SK-N-SH (cell line): ENCODE data around the gene SBK1.

Experiments used
- ELF1 ChIP-seq: IDR thresholded peaks from 2 replicates; pipeline ENCODE4 v1.4.0; 2012
- EZH2phosphoT487 ChIP-seq: fragments of 200-600 bp; sonication (generic); IDR thresholded peaks from 2 replicates; pipeline ENCODE4 v1.6.1; 2017; ENCODE audit warnings: low read depth, mixed run types, mild to moderate bottlenecking, antibody characterized with exemption, moderate library complexity, borderline replicate concordance
- JUND ChIP-seq: IDR thresholded peaks from 2 replicates; pipeline ENCODE4 v1.4.0; 2012
- MAX ChIP-seq: IDR thresholded peaks from 2 replicates; pipeline ENCODE4 v1.4.0; 2012; ENCODE audit warnings: low read depth
- NFIC ChIP-seq: IDR thresholded peaks from 2 replicates; pipeline ENCODE4 v1.4.0; 2012; ENCODE audit warnings: borderline replicate concordance
- POLR2AphosphoS5 ChIP-seq: IDR thresholded peaks from 2 replicates; pipeline ENCODE4 v1.6.1; 2012; ENCODE audit warnings: low read depth, low read length
- REST ChIP-seq: IDR thresholded peaks from 2 replicates; pipeline ENCODE4 v1.6.1; 2012; ENCODE audit warnings: mild to moderate bottlenecking, low read depth, low read length, moderate library complexity
- SIN3A ChIP-seq: IDR thresholded peaks from 2 replicates; pipeline ENCODE4 v1.6.1; 2012; ENCODE audit warnings: low read depth, mild to moderate bottlenecking, low read length, moderate library complexity, borderline replicate concordance
- YY1 ChIP-seq: IDR thresholded peaks from 2 replicates; pipeline ENCODE4 v1.4.0; 2012; ENCODE audit warnings: low read depth, mild to moderate bottlenecking
- TF ChIP-seq, protein P1 (sequence below): fragments of 200-600 bp; sonication (generic); IDR thresholded peaks from 2 replicates; pipeline ENCODE4 v1.6.1; 2017; ENCODE audit warnings: antibody characterized with exemption, mild to moderate bottlenecking, moderate library complexity
- TF ChIP-seq, protein P2 (sequence below): IDR thresholded peaks from 2 replicates; pipeline ENCODE4 v1.4.0; 2012; ENCODE audit warnings: low read depth, borderline replicate concordance

GRCh38 chr16:28321700-28322411, 29.5 kb downstream of the SBK1 start:
- no peak for TF ChIP-seq NFIC
- TF ChIP-seq, protein P1, sequence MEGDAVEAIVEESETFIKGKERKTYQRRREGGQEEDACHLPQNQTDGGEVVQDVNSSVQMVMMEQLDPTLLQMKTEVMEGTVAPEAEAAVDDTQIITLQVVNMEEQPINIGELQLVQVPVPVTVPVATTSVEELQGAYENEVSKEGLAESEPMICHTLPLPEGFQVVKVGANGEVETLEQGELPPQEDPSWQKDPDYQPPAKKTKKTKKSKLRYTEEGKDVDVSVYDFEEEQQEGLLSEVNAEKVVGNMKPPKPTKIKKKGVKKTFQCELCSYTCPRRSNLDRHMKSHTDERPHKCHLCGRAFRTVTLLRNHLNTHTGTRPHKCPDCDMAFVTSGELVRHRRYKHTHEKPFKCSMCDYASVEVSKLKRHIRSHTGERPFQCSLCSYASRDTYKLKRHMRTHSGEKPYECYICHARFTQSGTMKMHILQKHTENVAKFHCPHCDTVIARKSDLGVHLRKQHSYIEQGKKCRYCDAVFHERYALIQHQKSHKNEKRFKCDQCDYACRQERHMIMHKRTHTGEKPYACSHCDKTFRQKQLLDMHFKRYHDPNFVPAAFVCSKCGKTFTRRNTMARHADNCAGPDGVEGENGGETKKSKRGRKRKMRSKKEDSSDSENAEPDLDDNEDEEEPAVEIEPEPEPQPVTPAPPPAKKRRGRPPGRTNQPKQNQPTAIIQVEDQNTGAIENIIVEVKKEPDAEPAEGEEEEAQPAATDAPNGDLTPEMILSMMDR = peak; percentile 79
- no peak for TF ChIP-seq SIN3A
- TF ChIP-seq YY1 = no peak
- no peak for TF ChIP-seq ELF1
- no peak for TF ChIP-seq JUND
- TF ChIP-seq, protein P2, sequence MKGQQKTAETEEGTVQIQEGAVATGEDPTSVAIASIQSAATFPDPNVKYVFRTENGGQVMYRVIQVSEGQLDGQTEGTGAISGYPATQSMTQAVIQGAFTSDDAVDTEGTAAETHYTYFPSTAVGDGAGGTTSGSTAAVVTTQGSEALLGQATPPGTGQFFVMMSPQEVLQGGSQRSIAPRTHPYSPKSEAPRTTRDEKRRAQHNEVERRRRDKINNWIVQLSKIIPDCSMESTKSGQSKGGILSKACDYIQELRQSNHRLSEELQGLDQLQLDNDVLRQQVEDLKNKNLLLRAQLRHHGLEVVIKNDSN = no peak
- TF ChIP-seq REST = no peak
- TF ChIP-seq EZH2phosphoT487 = no peak
- TF ChIP-seq MAX = no peak
- TF ChIP-seq POLR2AphosphoS5 = no peak
